GM12891 (cell line): Measurements from ENCODE around the gene IWS1.

Experiments
- PAX5 ChIP-seq: IDR thresholded peaks from 2 replicates; pipeline ENCODE4 v1.6.1; 2011; ENCODE audit warnings: low read length, moderate library complexity, mild to moderate bottlenecking; ENCODE audit not compliant: insufficient read depth, severe bottlenecking
- POLR2A ChIP-seq: IDR thresholded peaks from 2 replicates; pipeline ENCODE4 v1.6.1; 2011; ENCODE audit warnings: low read depth, low read length, control low read depth
- POLR2AphosphoS5 ChIP-seq: IDR thresholded peaks from 2 replicates; pipeline ENCODE4 v1.6.1; 2011; ENCODE audit warnings: low read depth, low read length, control low read depth
- POU2F2 ChIP-seq: IDR thresholded peaks from 2 replicates; pipeline ENCODE4 v1.6.1; 2011; ENCODE audit warnings: low read depth, mild to moderate bottlenecking, control low read depth, low read length, moderate library complexity
- SPI1 ChIP-seq: IDR thresholded peaks from 2 replicates; pipeline ENCODE4 v1.6.1; 2011; ENCODE audit warnings: low read depth, low read length, control low read depth
- TAF1 ChIP-seq: IDR thresholded peaks from 2 replicates; pipeline ENCODE4 v1.6.1; 2011; ENCODE audit warnings: low read depth, low read length, control low read depth

- TF ChIP-seq POLR2AphosphoS5 (no peak), POLR2A (no peak), TAF1 (no peak), POU2F2 (no peak), SPI1 (no peak), PAX5 (no peak)
These were observed 54.0 kb downstream of the IWS1 start for GRCh38 chr2:127472268-127472667.
